Dermis microvascular lymphatic vessel endothelial cell (primary cell): Measurements from ENCODE around the gene FBN2. TPM values are rescaled to one million over a fixed set of nuclear protein-coding genes. Genes with fewer than 3 reads are reported as not detected.
"Not testable (repeated sequence)": the region's sequence is repeated elsewhere in the genome, so short reads cannot be mapped to it uniquely, and the experiment has no call there.

Source experiments
- DNase-seq, 2 donors: peaks; one replicate each; pipeline versions ENCODE4 v3.0.0 to v3.0.0-alpha.2; 2010; ENCODE audit warnings: low read depth in 2 of 2
- total RNA-seq: library from RNA; depleted of rRNA; stranded (reverse); fragments of >200 nt; gene quantifications from 2 replicates; pipeline ENCODE4 v1.2.1, GENCODE V29; 2014

FBN2 gene
- total RNA-seq, 1 donor from 2014 or later, result 0.13 TPM

DNA sequence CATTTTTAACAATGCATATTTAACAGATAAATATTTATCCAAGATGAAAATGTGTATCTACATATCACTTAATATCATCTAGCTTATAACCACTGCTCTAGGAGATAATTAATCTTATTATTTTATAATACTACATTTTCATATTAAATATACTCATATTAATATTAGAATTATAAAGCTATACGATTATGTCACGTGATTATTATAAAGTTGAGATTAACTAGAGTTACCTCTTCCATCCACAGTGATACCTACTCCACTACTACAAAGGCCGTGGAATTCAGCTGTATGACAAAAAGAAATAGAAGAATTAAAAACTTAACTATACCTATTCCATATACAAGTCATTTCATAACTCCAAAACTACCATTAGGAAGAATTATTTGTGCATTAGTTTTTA is 171.9 kb downstream of the FBN2 start:
- no peak for DNase-seq

DNA sequence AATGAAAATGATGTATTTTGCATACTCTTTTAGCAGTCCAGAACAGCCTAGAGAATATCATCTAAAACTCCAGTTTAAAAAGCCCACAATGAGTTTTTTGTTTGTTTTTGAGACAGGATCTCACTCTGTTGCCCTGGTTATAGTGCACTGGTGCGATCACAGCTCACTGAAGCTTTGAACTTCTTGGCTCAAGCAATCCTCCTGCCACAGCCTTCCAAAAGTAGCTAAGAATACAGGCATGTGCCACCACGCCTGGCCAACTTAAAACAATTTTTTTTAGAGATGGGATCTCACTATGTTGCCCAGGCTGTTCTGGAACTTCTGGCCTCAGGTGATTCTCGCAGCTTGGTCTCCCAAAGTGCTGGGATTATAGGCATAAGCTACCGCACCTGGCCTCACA is 175.7 kb downstream of the FBN2 start:
- no peak for DNase-seq

DNA sequence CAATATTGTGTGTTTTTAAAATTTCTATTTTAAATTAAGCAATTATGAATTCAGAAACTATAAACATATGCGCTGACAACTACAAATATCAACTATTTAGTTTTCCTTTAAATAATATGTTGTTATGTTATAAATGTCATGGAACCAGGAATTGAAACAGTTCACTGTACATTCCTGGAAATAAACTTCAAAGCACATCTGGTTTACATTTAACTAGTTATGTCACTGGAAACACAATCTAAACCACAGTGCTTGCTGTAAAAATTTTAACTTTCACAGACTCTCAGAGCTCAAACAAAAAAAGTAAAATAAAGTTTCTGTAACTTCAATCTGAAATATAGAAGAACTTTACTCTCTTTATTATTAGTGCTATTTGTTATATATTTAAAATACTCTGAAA is 179.2 kb downstream of the FBN2 start:
- no peak for DNase-seq

DNA sequence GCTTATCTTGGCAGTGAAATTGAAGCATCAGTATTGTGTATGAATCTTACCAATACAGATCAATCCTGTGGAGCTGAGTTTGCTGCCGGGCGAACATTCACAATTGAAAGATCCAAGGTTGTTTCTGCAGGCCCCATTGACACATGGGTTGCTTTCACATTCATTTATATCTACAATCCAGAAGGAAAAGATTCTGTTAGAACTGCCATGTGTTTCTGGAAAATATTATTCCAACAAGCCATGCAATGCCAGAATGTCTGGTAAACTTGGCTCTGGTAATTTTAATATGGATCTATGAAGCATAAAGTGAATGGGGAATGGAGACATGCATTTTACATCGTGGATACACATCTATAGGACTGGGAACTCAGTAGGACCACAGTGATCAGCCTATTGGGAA is 180.8 kb downstream of the FBN2 start:
- no peak for DNase-seq

- no peak for DNase-seq
Measured at GRCh38 chr5:128355961-128356360, 182.1 kb downstream of the FBN2 start.

GRCh38 chr5:128353441-128354107 is 184.5 kb downstream of the FBN2 start:
- no peak for DNase-seq

DNA sequence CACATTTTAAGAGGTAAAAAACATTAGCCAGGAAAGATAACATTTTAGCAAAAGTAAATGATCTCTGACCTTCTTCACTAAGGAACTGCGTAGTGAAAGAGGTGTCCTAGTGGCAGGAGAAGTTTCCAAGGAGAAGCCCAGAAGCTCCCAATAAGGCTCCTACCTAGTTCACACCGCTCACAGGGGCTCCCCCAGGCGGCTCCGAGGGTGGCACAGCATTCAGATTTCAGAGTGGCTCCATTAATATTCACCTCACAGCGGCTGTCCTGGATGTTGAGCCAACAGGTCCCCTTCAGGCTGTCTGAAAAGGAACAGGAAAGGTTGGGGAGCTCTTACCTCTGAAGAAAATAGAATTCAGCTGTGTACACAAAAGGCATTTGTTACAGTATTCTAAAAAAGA is 187.3 kb downstream of the FBN2 start:
- DNase-seq, result no peak

DNA sequence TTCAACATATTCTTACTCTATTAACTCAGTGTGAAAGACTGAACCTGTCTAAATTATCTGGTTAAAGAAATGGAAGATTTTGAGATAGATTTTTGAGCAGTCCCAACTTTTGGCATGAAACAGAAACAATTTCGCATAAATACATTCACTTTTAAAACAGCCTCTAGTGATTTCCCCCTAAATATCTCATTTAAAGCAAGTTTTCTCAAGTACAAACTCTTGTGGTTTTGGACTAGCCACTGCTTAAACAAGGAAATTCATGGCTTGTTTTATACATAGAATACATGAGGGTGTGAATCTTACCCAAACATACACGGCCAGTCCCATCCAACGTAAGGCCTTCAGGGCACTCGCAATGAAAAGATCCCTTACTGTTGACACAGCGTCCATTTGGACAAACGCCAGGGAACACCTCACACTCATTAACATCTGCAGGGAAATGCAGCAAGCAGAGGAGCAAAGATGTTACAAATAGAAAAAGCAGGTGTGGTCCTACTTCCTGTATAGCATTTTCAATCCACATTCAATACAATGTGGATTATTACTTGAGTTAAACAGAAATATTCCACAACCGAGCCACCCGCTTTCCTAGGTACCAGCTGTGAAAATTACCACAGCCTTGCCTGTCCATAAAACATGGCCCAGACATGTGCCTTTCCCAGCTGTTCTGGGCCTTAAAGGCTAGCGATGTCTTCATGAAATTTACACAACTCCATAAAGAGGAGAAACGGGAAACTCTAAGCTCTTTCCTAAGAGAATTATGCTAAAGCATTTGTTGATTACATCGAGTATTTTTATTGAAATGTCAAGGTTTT is 188.8 kb downstream of the FBN2 start:
- no peak for DNase-seq

GRCh38 chr5:128346038-128346437 is 192.0 kb downstream of the FBN2 start:
- no peak for DNase-seq

DNA sequence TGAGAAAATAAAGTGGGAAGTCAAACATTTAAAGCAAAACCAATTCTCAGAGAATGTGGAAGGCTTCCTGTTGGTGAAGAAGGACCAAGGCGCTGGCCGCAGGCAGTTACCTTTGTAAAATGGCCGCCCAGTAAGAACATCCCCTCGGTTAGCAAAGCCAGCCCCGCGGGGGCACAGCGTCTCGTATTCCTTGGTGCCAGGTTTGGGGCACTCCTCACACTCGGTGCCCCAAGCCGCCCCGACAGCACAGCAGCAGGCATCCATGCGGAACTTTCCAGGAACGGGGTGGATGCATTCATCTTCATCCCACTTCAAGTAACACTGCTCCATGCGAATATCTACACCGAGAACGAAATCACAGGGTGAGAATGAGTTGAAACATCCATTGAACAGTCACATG is 192.8 kb downstream of the FBN2 start:
- no peak for DNase-seq

DNA sequence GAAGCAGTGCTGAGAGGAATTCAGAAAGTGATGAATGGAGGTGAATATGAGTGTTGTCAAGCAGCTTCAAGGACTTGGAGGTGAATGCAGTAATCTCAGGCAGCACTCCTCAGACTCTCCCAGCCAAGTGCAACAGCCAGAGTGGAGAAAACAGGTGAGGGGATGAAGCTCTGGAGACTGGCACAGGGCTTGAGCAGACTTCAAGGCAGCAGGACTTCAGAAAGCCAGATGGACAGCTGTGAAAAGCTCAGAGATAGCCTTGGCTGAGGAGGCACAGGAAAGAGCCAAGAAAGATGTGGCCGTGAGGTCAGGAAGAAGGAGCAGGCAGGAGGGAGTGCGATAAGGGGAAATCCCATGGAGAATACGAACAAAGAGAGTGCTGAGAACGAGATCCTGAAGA is 194.9 kb downstream of the FBN2 start:
- no peak for DNase-seq

- no peak for DNase-seq
Measured at GRCh38 chr5:128341056-128341455, 197.0 kb downstream of the FBN2 start.

DNA sequence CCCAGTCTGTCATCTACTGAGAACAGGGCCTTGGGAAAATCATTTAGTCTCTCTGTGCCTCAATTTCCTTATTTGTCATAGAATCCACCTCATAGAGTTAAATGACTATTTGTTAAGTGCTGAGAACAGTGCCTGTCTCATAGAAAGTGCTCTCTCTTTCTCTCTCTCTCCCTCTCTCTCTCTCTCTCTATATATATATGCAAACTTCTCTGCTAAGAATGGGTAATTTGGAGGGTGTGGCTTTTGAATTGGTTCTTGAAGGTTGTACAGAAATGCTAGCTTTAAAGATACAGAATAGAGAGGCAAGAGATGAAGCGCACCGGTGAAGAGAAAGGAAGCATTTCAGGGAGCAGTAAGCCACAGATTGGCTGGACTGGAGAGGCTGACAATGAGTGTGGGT is 197.4 kb downstream of the FBN2 start:
- DNase-seq, result no peak

- DNase-seq, result no peak
Measured at GRCh38 chr5:128339585-128339984, 198.5 kb downstream of the FBN2 start.

GRCh38 chr5:128338649-128339048 is 199.4 kb downstream of the FBN2 start:
- no peak for DNase-seq

GRCh38 chr5:128335339-128335738 is 202.7 kb downstream of the FBN2 start:
- DNase-seq, result no peak

GRCh38 chr5:128334010-128334716 is 203.9 kb downstream of the FBN2 start:
- DNase-seq, result no peak

- DNase-seq, result no peak
Measured at GRCh38 chr5:128331261-128331660, 206.8 kb downstream of the FBN2 start.

GRCh38 chr5:128329386-128329939 is 208.6 kb downstream of the FBN2 start:
- no peak for DNase-seq

GRCh38 chr5:128328446-128328845 is 209.6 kb downstream of the FBN2 start:
- no peak for DNase-seq

DNA sequence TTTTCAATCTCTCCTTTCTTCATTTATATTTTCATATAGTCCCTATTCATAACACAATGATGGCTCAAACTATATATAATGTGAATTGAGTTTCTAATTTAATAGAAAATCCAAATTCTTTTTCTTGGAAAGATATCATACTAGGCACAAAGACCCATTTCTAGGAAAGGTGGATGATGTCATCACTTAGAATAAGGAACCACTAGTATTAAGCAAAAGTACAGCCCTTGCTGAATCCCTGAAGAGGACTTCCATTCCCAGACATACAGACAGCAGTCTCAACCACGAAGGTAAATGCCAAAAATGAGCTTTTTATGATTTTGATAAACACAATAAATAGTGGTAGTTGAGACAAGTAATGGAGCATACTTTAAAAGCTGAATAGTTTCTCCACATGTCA is 210.0 kb downstream of the FBN2 start:
- DNase-seq, result no peak

DNA sequence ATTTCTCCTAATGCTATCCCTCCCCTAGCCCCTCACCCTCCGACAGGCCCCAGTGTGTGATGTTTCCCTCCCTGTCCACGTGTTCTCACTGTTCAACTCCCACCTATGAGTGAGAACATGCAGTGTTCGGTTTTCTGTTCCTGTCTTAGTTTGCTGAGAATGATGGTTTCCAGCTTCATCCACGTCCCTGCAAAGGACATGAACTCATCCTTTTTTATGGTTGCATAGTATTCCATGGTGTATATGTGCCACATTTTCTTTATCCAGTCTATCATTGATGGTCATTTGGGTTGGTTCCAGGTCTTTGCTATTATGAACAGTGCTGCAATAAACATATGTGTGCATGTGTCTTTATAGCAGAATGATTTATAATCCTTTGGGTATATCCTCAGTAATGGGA is 216.6 kb downstream of the FBN2 start:
- DNase-seq, result not testable (repeated sequence)
